Stimulated activated CD4-positive, alpha-beta T cell treated with anti-CD3 and anti-CD28 coated beads, TNF-alpha, amount 100 ng/mL, for 24 hours (primary cell): ENCODE results near the gene FAM114A2.
A peak's percentile ranks its signal among the peaks of the same experiment; 100 is the strongest.

Source experiments
- DNase-seq, 3 experiments: peaks; one replicate each; pipeline ENCODE4 v3.0.0-alpha.2; 2020; ENCODE audit warnings: low read depth in 3 of 3

Gene FAM114A2

DNA sequence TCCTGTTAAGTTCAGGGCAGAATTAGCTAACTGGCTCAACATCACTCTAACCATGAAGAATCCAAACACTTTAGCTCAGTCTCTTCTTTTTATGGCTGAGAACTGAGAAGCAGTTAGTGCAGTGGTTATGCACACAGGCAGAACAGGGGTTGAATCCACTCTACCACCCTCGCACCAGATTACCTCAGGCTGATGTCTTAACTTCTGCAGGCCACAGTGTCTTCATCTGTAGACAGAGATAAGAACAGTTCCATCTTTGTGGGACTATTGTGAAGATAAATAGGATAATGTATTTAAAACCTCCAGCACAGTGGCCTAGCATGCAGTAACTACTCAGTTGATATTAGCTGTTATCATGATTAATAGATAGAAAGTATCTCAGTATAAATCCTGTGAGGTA, 54.8 kb downstream of the FAM114A2 start:
- no peak for DNase-seq

DNA sequence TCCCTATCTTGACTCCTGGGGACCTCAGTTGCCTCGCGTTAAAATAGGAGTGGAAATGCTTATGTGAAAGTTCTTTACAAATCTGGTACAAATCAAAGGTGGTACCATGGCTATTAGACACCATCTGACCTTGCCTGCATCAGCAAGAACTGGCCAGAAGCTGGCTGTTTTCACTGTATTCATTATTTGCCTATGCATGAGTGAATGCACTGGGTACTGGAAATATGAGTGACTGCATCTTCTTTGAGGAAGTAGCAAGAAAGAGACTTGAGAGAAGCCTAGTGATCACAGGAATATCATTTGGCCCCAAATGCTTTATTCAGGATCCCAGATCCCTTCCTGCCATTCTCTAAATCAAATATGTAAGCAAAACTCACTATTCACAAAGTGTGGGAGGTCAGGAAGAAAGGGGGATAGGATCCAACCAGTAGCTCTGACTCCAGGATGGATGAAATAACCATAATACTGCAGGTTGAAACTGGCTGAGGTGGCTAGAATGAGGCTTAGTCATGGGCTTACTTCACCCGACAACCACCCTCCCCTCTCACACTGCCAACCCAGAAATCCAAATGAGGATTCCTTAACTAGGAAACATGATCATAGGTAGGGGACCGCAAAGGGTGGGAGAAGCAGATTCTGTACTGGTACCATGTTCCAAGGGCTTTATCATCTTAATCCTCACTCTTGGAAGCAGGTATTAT, 56.7 kb downstream of the FAM114A2 start:
- DNase-seq: no peak

DNA sequence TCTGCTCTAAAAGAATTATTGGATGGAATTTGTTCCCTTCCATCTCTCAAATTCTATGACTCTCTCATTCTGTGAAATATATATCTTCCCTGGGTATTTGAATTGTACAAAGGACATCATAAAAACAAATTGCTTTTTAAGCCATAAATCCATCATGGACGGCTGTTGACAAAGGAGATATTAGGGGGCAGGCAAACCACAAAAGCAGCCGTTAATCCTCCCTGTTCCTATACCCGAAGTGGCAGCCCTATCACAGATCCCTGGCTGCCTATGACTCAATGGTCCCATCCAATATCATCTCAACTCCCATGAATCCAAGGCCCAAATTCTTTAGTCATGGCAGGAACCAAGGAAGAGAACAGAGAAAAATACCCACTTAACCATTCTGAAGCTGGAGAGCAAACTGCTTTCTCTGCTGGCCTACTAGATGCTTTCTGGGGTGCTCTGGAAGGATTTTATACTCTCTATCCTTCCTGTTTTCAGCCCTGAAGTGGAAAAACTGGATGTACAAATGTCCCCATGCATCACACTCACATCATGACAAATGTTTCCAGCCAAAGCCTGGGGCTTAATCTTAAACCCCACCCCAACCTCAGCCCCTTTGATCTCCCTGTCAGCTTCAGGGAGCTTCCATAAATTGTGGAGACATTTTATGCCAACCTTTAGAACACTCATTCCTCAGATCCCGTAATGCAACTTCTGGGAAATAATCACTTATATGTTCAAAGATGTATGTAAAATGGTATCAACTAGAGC, 59.5 kb downstream of the FAM114A2 start:
- no peak for DNase-seq

GRCh38 chr5:153974813-153975163, 63.9 kb downstream of the FAM114A2 start:
- no peak for DNase-seq

- peak in 1 of 3 experiments; percentile 3 for DNase-seq
Measured at GRCh38 chr5:153974131-153974812, 64.4 kb downstream of the FAM114A2 start.

DNA sequence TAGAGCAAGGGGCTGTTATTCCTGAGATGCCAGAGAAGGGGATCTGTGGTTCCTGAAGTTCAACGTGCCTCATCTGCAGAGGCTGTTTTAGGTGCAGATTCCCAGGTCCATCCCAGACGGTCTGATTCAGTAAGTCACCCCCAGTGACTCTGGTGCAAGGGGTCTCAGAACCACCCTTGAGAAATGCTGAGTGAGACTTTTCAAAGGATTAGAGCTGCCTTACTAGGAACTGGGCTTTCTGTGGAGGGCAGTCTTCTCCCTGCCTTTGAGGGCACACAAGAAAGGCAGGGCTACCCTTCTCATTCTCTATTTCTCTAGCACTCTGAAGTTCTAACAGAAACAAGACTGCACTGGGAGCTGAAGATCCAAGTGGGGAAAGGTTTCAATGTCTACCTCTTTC, 66.5 kb downstream of the FAM114A2 start:
- DNase-seq: no peak

DNA sequence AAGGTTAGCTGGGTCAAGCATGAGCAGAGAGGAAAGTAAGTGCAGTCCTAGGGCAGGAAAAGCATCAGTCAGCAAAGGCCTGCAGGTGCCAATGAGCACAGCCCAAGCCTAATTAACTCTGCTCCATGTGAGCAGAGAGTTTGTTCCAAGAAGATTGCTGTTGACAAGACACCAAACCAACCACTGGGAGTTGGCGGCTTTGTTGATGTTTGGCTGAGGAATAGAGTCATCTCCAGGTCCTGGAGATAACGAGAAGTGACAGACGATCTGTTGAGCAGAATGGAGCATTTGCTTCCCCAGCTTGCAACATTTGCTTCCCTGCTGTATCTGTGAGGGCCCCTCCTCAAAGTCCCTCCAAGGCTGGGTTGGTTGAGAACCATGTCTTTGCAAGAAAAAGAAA, 68.2 kb downstream of the FAM114A2 start:
- no peak for DNase-seq

GRCh38 chr5:153969563-153969895, 69.2 kb downstream of the FAM114A2 start:
- no peak for DNase-seq

- no peak for DNase-seq
Measured at GRCh38 chr5:153968761-153969562, 69.7 kb downstream of the FAM114A2 start.

DNA sequence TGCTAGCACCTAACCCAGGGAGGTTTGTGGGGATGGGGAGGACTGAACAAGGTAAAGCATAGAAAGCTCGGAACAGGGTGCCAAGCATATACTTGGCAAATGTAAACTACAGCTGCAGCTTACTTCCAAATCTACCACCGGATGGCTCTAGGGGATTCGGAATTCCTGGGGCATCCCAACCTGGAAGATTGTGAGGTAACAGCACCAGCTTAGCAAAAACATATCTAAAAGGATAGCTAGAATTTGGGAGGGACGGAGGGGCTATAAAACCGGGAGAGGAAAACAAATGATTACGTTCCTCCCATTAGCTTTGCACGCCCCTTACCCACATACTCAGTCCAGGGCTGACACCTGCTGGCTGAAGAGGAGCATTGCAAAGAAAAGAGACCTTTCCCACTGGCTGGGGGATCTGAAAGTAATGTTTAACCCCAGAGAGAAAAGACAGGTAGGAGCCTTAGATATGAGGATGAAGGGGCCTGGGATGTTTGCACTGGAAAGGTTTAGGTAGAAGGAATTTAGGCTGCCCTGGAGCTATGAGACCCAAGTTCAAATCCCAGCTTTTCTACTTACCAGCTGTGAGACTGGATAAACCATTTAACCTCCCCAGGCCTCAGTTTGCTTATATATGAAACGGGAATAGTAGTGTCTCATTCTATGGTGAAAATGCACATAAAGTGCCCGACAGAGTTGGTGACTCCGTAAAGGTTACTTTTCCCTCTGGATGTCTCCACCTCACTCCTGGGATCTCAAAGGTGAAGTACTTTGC, 73.6 kb downstream of the FAM114A2 start:
- DNase-seq: peak in 2 of 3 experiments; percentile 9 to 30

GRCh38 chr5:153964191-153964879, 74.4 kb downstream of the FAM114A2 start:
- no peak for DNase-seq

GRCh38 chr5:153960269-153961215, 78.2 kb downstream of the FAM114A2 start:
- no peak for DNase-seq

DNA sequence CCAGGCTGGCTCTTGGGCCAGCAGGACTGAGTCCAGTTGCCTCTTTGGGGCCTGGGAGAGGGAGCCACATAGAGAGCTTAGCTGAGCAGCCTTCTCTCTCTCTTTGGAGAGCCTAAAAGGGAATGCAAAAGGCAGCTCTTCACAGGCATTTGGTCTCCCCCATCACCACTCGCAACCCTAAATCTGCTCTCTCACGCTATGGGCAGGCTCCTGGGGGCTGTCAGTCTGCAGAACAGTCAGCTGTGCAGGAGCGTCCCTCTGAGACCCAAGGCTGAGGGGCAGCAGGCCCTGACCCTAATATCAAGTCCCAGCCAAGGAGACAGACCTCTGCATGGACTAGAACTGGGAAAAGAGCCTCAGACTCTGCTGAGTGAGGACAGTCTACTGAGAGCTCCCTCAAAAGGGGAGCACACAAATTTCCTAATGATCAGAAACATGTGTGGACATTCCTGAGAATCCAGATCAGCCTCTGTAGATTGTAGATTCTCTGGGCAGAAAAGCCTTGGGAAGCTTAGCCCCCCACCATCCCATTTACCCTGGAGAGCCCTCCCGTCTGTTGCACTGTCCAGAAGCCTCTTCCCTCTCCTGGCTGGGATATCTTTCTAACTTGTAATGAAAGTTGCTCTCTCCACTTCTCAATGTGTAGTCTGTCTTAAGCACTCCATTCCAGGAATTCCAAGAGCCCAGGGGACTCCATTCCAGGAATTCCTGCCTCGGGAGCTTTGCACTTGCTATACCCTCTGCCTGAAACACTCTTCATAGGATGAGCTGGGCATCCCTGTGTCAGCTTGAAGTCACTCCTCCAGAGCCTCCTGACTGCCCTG, 79.4 kb downstream of the FAM114A2 start:
- no peak for DNase-seq

DNA sequence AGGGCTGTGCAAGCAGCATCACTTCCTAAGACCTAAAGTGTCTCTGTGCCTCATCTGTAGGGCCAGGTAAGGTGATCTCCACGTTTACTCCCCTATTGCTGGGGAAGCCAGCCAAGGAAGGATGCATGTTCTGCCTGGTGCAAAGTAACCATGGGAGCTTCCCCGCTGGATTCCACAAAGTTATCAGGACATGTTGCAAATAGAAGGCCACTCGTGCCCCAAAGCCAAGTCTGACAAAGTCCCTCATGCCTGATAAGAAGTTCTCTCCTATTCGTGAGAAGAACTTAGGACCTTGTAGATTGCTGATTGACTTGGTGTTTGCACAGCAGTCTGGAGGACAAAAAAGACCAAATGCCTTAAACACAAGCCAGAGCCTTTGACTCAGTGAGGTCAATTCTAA, 81.5 kb downstream of the FAM114A2 start:
- no peak for DNase-seq

GRCh38 chr5:153953411-153953810, 85.3 kb downstream of the FAM114A2 start:
- no peak for DNase-seq

GRCh38 chr5:153952893-153953292, 85.8 kb downstream of the FAM114A2 start:
- no peak for DNase-seq

- no peak for DNase-seq
Measured at GRCh38 chr5:153952057-153952456, 86.7 kb downstream of the FAM114A2 start.

GRCh38 chr5:153941265-153941664, 97.4 kb downstream of the FAM114A2 start:
- no peak for DNase-seq
